OCI-LY1 (cell line): ENCODE results near the gene CAMTA1.

ENCODE experiments used
- CTCF ChIP-seq: fragments of 200-600 bp; sonication (generic), shearing (Covaris generic); IDR thresholded peaks from 2 replicates; pipeline ENCODE4 v1.5.1; 2017; ENCODE audit warnings: mild to moderate bottlenecking, antibody characterized with exemption, low read length, moderate library complexity, mixed read lengths
- EZH2 ChIP-seq: fragments of 200-600 bp; sonication (generic), shearing (Covaris generic); IDR thresholded peaks from 2 replicates; pipeline ENCODE4 v1.8.0; 2017; ENCODE audit warnings: borderline replicate concordance, mixed run types, mild to moderate bottlenecking, antibody characterized with exemption, low read length, moderate library complexity, mixed read lengths

DNA sequence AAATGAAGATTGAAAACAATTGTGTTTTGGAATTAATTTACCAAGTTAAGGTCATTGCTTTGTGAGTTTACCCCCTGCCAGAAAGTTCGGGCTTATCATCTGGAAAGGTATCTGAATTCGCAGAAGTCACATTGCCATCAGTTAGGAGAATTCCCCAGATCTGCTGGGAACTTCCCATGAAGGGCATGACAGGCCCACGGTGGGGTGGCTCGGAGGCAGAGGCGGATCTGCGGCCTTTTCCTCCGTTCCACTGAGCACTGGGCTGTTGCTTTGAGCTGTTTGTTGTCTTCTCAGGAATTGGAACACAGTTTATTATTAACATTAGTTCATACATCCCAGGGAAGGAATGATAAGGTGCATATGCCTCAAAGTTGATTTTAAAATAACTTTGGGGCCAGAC is 320.0 kb downstream of the CAMTA1 start:
- TF ChIP-seq EZH2 (no peak), CTCF (no peak)
